Effector memory CD4-positive, alpha-beta T cell (primary cell): ENCODE data around the gene TRMT1.

Experiments used
- DNase-seq, 3 donors: peaks; one replicate each; pipeline ENCODE4 v3.0.0-alpha.2; 2020
- H3K27ac ChIP-seq: 2 replicates; pipeline ENCODE4 v1.7.0; 2013; ENCODE audit warnings: mild to moderate bottlenecking, low read length, moderate library complexity; ENCODE audit not compliant: insufficient read depth, poor library complexity, severe bottlenecking
- H3K27me3 ChIP-seq: replicated peaks from 2 replicates; pipeline ENCODE4 v1.7.0; 2013; ENCODE audit warnings: mild to moderate bottlenecking, low read length; ENCODE audit not compliant: insufficient read depth, control insufficient read depth, poor library complexity, severe bottlenecking
- H3K36me3 ChIP-seq: 2 replicates; pipeline ENCODE4 v1.7.0; 2013; ENCODE audit warnings: mild to moderate bottlenecking, low read length, moderate library complexity; ENCODE audit not compliant: control insufficient read depth, insufficient read depth
- H3K4me1 ChIP-seq: 2 replicates; pipeline ENCODE4 v1.7.0; 2013; ENCODE audit warnings: low read length, mild to moderate bottlenecking; ENCODE audit not compliant: control insufficient read depth, insufficient read depth, poor library complexity, severe bottlenecking
- H3K4me3 ChIP-seq: 2 replicates; pipeline ENCODE4 v1.7.0; 2013; ENCODE audit warnings: low read length, low read depth, mild to moderate bottlenecking; ENCODE audit not compliant: insufficient read depth, poor library complexity, severe bottlenecking
- H3K9me3 ChIP-seq: 2 replicates; pipeline ENCODE4 v1.7.0; 2013; ENCODE audit warnings: mild to moderate bottlenecking, low read length, moderate library complexity; ENCODE audit not compliant: control insufficient read depth

TRMT1 gene

GRCh38 chr19:13155472-13156359 lies 39.2 kb upstream of the TRMT1 start:
- H3K4me1 ChIP-seq, result peaks cover 24% of the 10 kb centered on the region
- H3K36me3 ChIP-seq, result peaks cover 15% of the 10 kb centered on the region
- DNase-seq, result peak; percentile 72 to 76 (median 73)

GRCh38 chr19:13154911-13155471 lies 38.5 kb upstream of the TRMT1 start:
- DNase-seq, result peak; percentile 75 to 79 (median 76)
- H3K36me3 ChIP-seq, result peaks cover 15% of the 10 kb centered on the region
- H3K4me3 ChIP-seq, result peak overlapping the region; percentile 97
- peaks cover 21% of the 10 kb centered on the region for H3K4me1 ChIP-seq
- peak overlapping the region; percentile 94 for H3K27ac ChIP-seq
- no peaks in the 10 kb centered on the region for H3K27me3 ChIP-seq
- H3K9me3 ChIP-seq, result no peaks in the 10 kb centered on the region

More at GRCh38 chr19:13155472-13156359, 39.2 kb upstream of the TRMT1 start:
- peak overlapping the region; percentile 94 for H3K27ac ChIP-seq
- H3K27me3 ChIP-seq, result no peaks in the 10 kb centered on the region
- H3K9me3 ChIP-seq, result no peaks in the 10 kb centered on the region
- H3K4me3 ChIP-seq, result peak overlapping the region; percentile 97

- H3K9me3 ChIP-seq, result no peaks in the 10 kb centered on the region
- peaks cover 16% of the 10 kb centered on the region for H3K4me1 ChIP-seq
- peaks cover 15% of the 10 kb centered on the region for H3K36me3 ChIP-seq
- H3K27me3 ChIP-seq, result no peaks in the 10 kb centered on the region
- DNase-seq, result peak in 2 of 3 donors; percentile 32 to 60
- H3K27ac ChIP-seq, result peak overlapping the region; percentile 94
- H3K4me3 ChIP-seq, result peak overlapping the region; percentile 97
Observed at GRCh38 chr19:13154241-13154778, 37.8 kb upstream of the TRMT1 start.

- Histone ChIP-seq H3K27ac (peak overlapping the region; percentile 94), H3K36me3 (peaks cover 15% of the 10 kb centered on the region), H3K9me3 (no peaks in the 10 kb centered on the region), H3K4me1 (peaks cover 16% of the 10 kb centered on the region), H3K27me3 (no peaks in the 10 kb centered on the region), H3K4me3 (peak overlapping the region; percentile 97)
- no peak for DNase-seq
Observed at GRCh38 chr19:13153569-13154240, 37.2 kb upstream of the TRMT1 start.

- Histone ChIP-seq H3K36me3 (peaks cover 15% of the 10 kb centered on the region), H3K4me3 (peak overlapping the region; percentile 97), H3K4me1 (peaks cover 12% of the 10 kb centered on the region)
Observed at GRCh38 chr19:13152974-13153568, 36.5 kb upstream of the TRMT1 start.

GRCh38 chr19:13152356-13152973 lies 35.9 kb upstream of the TRMT1 start:
- H3K9me3 ChIP-seq, result no peaks in the 10 kb centered on the region
- peak overlapping the region; percentile 94 for H3K27ac ChIP-seq
- H3K36me3 ChIP-seq, result peaks cover 15% of the 10 kb centered on the region
- no peak for DNase-seq
- H3K4me1 ChIP-seq, result peaks cover 11% of the 10 kb centered on the region
- no peaks in the 10 kb centered on the region for H3K27me3 ChIP-seq
- peak overlapping the region; percentile 97 for H3K4me3 ChIP-seq

More at GRCh38 chr19:13152974-13153568, 36.5 kb upstream of the TRMT1 start:
- no peaks in the 10 kb centered on the region for H3K27me3 ChIP-seq
- DNase-seq, result peak; percentile 92 to 97 (median 95)
- no peaks in the 10 kb centered on the region for H3K9me3 ChIP-seq
- peak overlapping the region; percentile 94 for H3K27ac ChIP-seq

- peaks cover 8% of the 10 kb centered on the region for H3K4me1 ChIP-seq
- H3K36me3 ChIP-seq, result peaks cover 15% of the 10 kb centered on the region
- peak overlapping the region; percentile 97 for H3K4me3 ChIP-seq
- H3K27me3 ChIP-seq, result no peaks in the 10 kb centered on the region
- peak overlapping the region; percentile 94 for H3K27ac ChIP-seq
- peak; percentile 94 to 95 (median 94) for DNase-seq
- H3K9me3 ChIP-seq, result no peaks in the 10 kb centered on the region
Observed at GRCh38 chr19:13151605-13152355, 35.2 kb upstream of the TRMT1 start.

GRCh38 chr19:13150931-13151604 lies 34.5 kb upstream of the TRMT1 start:
- H3K27ac ChIP-seq, result peak overlapping the region; percentile 94
- H3K4me3 ChIP-seq, result peak overlapping the region; percentile 97
- H3K27me3 ChIP-seq, result no peaks in the 10 kb centered on the region
- peaks cover 15% of the 10 kb centered on the region for H3K36me3 ChIP-seq
- peaks cover 2% of the 10 kb centered on the region for H3K4me1 ChIP-seq
- DNase-seq, result no peak
- no peaks in the 10 kb centered on the region for H3K9me3 ChIP-seq
